Common myeloid progenitor, CD34-positive (primary cell): ENCODE results near the gene DNAH17.
A peak's percentile ranks its signal among the peaks of the same experiment; 100 is the strongest.

ENCODE experiments used
- CTCF ChIA-PET: fragments of 350-600 bp; sonication (Branson Sonifier 250); formaldehyde crosslinking; loops from one replicate; lab custom pipeline; 2021; ENCODE audit warnings: antibody characterized with exemption; lab: Charles Lee
- POLR2A ChIA-PET: fragments of 350-600 bp; sonication (Branson Sonifier 250); formaldehyde crosslinking; loops from one replicate; lab custom pipeline; 2021; ENCODE audit warnings: antibody characterized with exemption; lab: Charles Lee
- DNase-seq, 3 donors: peaks; one replicate each; pipeline versions ENCODE4 v3.0.0 to v3.0.0-alpha.2; 2013
- H3K27ac ChIP-seq, 2 experiments: 1 replicate in 1 of 2; 2 replicates in 1 of 2; pipeline ENCODE4 v1.7.0; 2013; ENCODE audit warnings: inconsistent platforms in 2 of 2, low read length in 2 of 2, mild to moderate bottlenecking in 2 of 2, low read depth in 1 of 2, moderate library complexity in 1 of 2; ENCODE audit not compliant: severe bottlenecking in 2 of 2, insufficient read depth in 1 of 2, poor library complexity in 1 of 2
- H3K27me3 ChIP-seq, 5 experiments: replicated peaks in 2 of 5; 1 replicate in 3 of 5; 2 replicates in 2 of 5; pipeline versions ENCODE4 v1.6.1 to v1.7.0; 2013; ENCODE audit warnings: low read length in 4 of 5, mild to moderate bottlenecking in 2 of 5, moderate library complexity in 2 of 5, inconsistent platforms in 1 of 5; ENCODE audit not compliant: insufficient read depth in 5 of 5, control insufficient read depth in 4 of 5
- H3K36me3 ChIP-seq, 4 experiments: 1 replicate in 2 of 4; 2 replicates in 2 of 4; pipeline versions ENCODE4 v1.6.1 to v1.7.0; 2013; ENCODE audit warnings: low read length in 3 of 4, control low read depth in 1 of 4, mild to moderate bottlenecking in 1 of 4; ENCODE audit not compliant: control insufficient read depth in 4 of 4, insufficient read depth in 4 of 4
- H3K4me1 ChIP-seq, 4 experiments: 1 replicate in 3 of 4; 2 replicates in 1 of 4; pipeline versions ENCODE4 v1.6.1 to v1.7.1; 2013; ENCODE audit warnings: low read length in 3 of 4, mild to moderate bottlenecking in 3 of 4, control low read depth in 1 of 4, inconsistent platforms in 1 of 4, moderate library complexity in 1 of 4; ENCODE audit not compliant: control insufficient read depth in 4 of 4, insufficient read depth in 4 of 4; ENCODE audit errors: control extremely low read depth in 1 of 4
- H3K4me3 ChIP-seq, 7 experiments: 1 replicate in 4 of 7; 2 replicates in 3 of 7; pipeline versions ENCODE4 v1.5.1 to v1.7.0; 2013; ENCODE audit warnings: mild to moderate bottlenecking in 7 of 7, low read length in 6 of 7, moderate library complexity in 6 of 7, inconsistent platforms in 2 of 7, low read depth in 2 of 7, control low read depth in 1 of 7; ENCODE audit not compliant: insufficient read depth in 4 of 7, control insufficient read depth in 1 of 7; ENCODE audit errors: extremely low read depth in 1 of 7
- H3K9me3 ChIP-seq, 5 experiments: 1 replicate in 4 of 5; 2 replicates in 1 of 5; pipeline versions ENCODE4 v1.6.1 to v1.7.1; 2013; ENCODE audit warnings: low read length in 4 of 5, mild to moderate bottlenecking in 2 of 5, inconsistent platforms in 1 of 5, low read depth in 1 of 5, moderate library complexity in 1 of 5; ENCODE audit not compliant: control insufficient read depth in 4 of 5, insufficient read depth in 2 of 5; ENCODE audit errors: control extremely low read depth in 1 of 5
- WGBS: methylation state at CpG from one replicate; pipeline ENCODE4 v1.1.5; 2013; ENCODE audit not compliant: insufficient coverage; 5-methylcytosine and 5-hydroxymethylcytosine counted together

DNAH17 gene

GRCh38 chr17:78559749-78560368 is 17.3 kb downstream of the DNAH17 start:
- no peaks in the 10 kb centered on the region for H3K4me1 ChIP-seq
- POLR2A ChIA-PET, result no interaction called here
- 36% methylated on average over 13 of the region's 17 CpGs for WGBS
- CTCF ChIA-PET, result interaction anchor here (0.5 kb wide), 2 partner anchors 18 to 1750 kb away, joined by 3 read pairs; no protein-coding TSS in a partner anchor
- peaks cover 0 to 19% (median 2%) of the 10 kb centered on the region in 5 experiments for H3K27me3 ChIP-seq
- no peak overlapping the region for H3K4me3 ChIP-seq
- no peaks in the 10 kb centered on the region for H3K9me3 ChIP-seq
- DNase-seq, result peak in 2 of 3 donors; percentile 16 to 19
- H3K36me3 ChIP-seq, result no peaks in the 10 kb centered on the region
- H3K27ac ChIP-seq, result no peak overlapping the region

DNA sequence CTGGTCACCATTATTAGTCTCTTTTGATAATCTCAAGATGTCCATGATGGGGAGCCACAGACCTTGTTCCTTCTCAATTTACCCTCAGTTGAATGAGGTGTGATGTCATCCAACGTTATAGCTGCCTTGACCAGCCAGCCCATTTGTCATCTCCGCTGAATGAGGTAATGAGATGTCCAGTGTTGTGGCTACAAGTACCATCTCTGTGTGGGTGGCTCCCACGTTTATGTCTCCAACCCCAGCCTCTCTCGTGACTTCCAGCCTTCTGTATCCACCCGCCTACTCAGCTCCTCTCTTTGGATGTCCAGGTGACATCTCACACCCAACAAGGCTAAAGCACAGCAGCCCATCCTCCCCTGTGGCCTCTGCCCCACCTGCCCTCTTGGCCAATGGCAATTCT is 18.2 kb downstream of the DNAH17 start:
- Histone ChIP-seq H3K9me3 (no peaks in the 10 kb centered on the region), H3K4me3 (no peak overlapping the region), H3K27ac (no peak overlapping the region), H3K4me1 (no peaks in the 10 kb centered on the region), H3K36me3 (no peaks in the 10 kb centered on the region), H3K27me3 (peaks cover 0 to 17% (median 0%) of the 10 kb centered on the region in 5 experiments)
- no peak for DNase-seq
- 90% methylated on average over 5 of the region's 5 CpGs for WGBS
- CTCF ChIA-PET, result interaction anchor here (1.3 kb wide), 1 partner anchor 151 kb away, joined by 3 read pairs; no protein-coding TSS in a partner anchor
- POLR2A ChIA-PET, result no interaction called here

- Histone ChIP-seq H3K27ac (no peak overlapping the region), H3K4me1 (no peaks in the 10 kb centered on the region), H3K9me3 (no peaks in the 10 kb centered on the region), H3K36me3 (no peaks in the 10 kb centered on the region), H3K4me3 (no peak overlapping the region), H3K27me3 (peaks cover 0 to 10% (median 0%) of the 10 kb centered on the region in 5 experiments)
- CTCF ChIA-PET, result interaction anchor here (1.3 kb wide), 1 partner anchor 152 kb away, joined by 3 read pairs; no protein-coding TSS in a partner anchor
- POLR2A ChIA-PET, result no interaction called here
- WGBS, result 96% methylated on average over 9 of the region's 10 CpGs
- peak in 2 of 3 donors; percentile 25 to 42 for DNase-seq
These were observed 18.9 kb downstream of the DNAH17 start for GRCh38 chr17:78558181-78558850.

DNA sequence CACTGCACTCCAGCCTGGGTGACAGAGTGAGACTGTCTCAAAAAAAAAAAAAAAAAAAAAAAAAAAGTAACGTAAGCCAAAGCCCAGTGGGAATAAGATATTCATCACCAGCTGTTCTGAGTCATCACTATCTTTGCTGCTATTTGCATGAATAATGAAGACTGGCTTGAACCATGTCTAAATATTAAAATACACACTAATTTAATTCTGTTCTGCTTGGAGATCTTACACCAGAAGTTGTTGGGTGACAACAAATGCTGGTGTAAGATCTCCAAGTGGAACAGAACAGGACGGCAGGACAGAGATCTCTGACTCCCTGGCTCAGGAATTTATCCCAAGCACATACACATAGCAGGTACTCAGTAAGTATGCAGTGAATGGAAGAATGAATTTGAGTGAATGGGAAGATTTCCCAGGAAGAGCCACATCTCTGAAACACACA is 19.6 kb downstream of the DNAH17 start:
- Histone ChIP-seq H3K27me3 (peaks cover 0 to 8% (median 0%) of the 10 kb centered on the region in 5 experiments), H3K27ac (no peak overlapping the region), H3K9me3 (no peaks in the 10 kb centered on the region), H3K4me1 (no peaks in the 10 kb centered on the region), H3K4me3 (no peak overlapping the region), H3K36me3 (no peaks in the 10 kb centered on the region)
- DNase-seq, result peak in 2 of 3 donors; percentile 13 to 28
- WGBS, result no CpG with 5 or more reads among the region's 2 CpGs
- POLR2A ChIA-PET, result no interaction called here
- CTCF ChIA-PET, result no interaction called here

- 76% methylated on average over 6 of the region's 11 CpGs for WGBS
- CTCF ChIA-PET, result no interaction called here
These were observed 20.4 kb downstream of the DNAH17 start for GRCh38 chr17:78556812-78557211.

DNA sequence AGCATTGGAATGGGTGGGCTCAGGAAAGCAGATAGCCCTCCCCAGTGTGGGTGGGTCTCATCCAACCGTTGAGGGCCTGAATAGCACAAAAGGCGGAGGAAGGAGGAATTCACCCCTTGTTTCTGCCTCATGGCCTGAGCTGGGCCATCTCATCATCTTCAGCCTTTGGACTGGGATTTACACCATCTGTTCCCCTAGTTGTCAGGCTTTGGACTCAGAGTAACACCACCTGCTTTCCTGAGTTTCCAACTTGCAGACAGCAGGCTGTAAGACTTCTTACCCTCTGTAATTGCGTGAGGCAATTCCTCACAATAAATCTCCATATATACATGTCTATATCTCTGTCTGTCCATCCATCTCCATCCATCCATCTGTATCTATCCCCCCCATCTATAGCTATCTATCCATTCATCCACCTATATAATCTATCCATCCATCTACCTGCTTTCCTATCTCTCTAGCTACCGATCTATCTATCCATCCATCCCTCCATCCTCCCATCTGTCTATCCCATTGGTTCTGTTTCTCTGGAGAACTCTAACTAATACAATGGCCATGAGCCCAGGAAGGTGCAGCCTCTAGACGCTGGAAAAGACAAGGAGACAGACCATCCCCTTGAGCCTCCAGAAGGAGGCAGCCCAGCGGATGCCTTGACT is 21.3 kb downstream of the DNAH17 start:
- 93% methylated on average over 6 of the region's 6 CpGs for WGBS
- peaks cover 0 to 8% (median 0%) of the 10 kb centered on the region in 5 experiments for H3K27me3 ChIP-seq
- H3K9me3 ChIP-seq, result no peaks in the 10 kb centered on the region
- H3K4me3 ChIP-seq, result no peak overlapping the region
- H3K27ac ChIP-seq, result no peak overlapping the region
- no peak for DNase-seq
- H3K4me1 ChIP-seq, result no peaks in the 10 kb centered on the region
- H3K36me3 ChIP-seq, result no peaks in the 10 kb centered on the region
- CTCF ChIA-PET, result no interaction called here
- POLR2A ChIA-PET, result no interaction called here

More at GRCh38 chr17:78556812-78557211, 20.4 kb downstream of the DNAH17 start:
- Histone ChIP-seq H3K27ac (no peak overlapping the region), H3K9me3 (no peaks in the 10 kb centered on the region), H3K27me3 (peaks cover 0 to 8% (median 0%) of the 10 kb centered on the region in 5 experiments), H3K4me3 (no peak overlapping the region), H3K4me1 (no peaks in the 10 kb centered on the region), H3K36me3 (no peaks in the 10 kb centered on the region)
- POLR2A ChIA-PET, result no interaction called here
- DNase-seq, result no peak
